GM21390 (cell line): ENCODE measurements around the gene USP6NL.

Experiments used
- ATAC-seq: cut with Tn5 transposase; IDR thresholded peaks from one replicate; pipeline ENCODE4 v1.9.1; 2021; ENCODE audit not compliant: unreplicated experiment

Gene USP6NL

DNA sequence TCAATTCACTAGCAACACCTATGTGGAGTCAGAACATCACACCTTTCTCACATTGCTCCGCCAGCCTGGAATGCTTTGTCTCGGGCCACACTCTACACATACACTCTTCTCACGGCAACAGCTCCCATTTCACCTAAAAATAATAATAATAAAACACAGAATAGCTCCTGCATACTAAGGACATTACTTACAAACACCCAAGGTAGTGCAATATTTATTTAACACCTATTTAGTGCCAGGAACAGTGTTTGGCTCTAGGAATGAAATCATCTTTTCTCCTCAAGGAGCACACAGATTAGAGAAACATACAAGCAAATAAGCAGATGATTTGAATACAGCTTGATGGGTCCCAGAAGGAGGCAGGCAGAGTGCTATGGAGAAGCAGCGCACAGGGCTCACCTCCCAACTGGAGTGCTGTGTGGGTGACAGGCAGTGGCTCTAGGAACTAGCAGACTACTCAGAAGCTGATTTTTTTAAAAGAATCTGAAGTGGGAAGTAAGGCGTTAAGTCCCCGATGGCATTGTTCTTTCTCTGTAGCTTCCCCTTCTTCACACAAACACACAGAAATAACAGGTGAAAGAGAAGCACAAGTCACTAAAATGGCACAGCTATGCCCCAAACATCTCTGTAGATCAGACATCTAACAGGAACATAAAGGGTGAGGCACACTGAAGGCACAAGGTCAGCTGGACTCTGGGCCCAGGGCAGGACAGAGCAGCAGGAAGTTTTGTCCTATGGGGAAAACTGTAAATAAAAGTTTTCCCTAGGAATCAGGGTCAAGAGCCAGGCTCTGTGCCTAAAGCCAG lies 16.7 kb downstream of the USP6NL start:
- peak; percentile 22 for ATAC-seq

- no peak for ATAC-seq
Measured at GRCh38 chr10:11593612-11594011, 17.8 kb downstream of the USP6NL start.

GRCh38 chr10:11589738-11590137 lies 21.7 kb downstream of the USP6NL start:
- no peak for ATAC-seq

- ATAC-seq: no peak
Measured at GRCh38 chr10:11588873-11589574, 22.4 kb downstream of the USP6NL start.

GRCh38 chr10:11587722-11588259 lies 23.7 kb downstream of the USP6NL start:
- no peak for ATAC-seq

GRCh38 chr10:11586170-11586569 lies 25.3 kb downstream of the USP6NL start:
- no peak for ATAC-seq

- ATAC-seq: no peak
Measured at GRCh38 chr10:11581213-11581612, 30.2 kb downstream of the USP6NL start.

DNA sequence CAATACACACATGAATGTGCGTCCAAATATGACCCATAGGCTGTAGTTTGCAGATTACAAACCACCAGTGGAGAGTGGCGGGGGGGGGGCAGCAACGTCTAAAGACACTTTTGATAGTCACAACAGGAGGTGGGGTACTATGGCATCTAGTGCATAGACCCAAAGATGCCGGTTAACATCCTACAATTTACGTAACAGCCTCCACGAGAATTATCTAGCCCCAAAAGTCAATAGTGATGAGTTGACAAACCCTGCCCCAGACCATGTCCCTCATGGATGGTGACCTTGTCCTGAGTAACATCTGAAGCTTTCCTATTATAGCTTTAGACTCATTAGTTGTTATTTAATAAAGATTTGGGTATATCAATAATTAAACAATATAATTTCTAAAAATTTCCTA lies 31.6 kb downstream of the USP6NL start:
- no peak for ATAC-seq

DNA sequence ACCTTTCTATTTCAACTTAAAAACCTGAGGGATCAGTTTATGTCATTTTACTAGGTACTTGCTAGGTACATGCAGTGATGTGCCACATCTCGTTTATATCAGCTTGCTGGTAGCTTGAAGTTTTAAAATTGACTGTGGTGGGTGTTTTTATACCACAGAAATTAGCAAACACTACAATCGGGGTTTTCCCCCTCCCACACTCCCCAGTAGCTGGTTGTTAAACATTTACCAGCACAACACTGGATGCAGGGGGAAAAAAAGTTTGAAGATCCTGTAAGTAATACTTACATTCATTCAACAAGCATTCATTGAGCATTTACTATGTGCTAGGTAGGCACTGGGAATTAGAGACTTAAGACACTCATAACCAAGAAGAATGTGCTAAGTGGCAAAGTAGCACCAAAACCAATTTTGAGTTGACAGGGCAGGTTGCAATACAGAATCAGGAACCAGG lies 32.6 kb downstream of the USP6NL start:
- ATAC-seq: peak; percentile 41

DNA sequence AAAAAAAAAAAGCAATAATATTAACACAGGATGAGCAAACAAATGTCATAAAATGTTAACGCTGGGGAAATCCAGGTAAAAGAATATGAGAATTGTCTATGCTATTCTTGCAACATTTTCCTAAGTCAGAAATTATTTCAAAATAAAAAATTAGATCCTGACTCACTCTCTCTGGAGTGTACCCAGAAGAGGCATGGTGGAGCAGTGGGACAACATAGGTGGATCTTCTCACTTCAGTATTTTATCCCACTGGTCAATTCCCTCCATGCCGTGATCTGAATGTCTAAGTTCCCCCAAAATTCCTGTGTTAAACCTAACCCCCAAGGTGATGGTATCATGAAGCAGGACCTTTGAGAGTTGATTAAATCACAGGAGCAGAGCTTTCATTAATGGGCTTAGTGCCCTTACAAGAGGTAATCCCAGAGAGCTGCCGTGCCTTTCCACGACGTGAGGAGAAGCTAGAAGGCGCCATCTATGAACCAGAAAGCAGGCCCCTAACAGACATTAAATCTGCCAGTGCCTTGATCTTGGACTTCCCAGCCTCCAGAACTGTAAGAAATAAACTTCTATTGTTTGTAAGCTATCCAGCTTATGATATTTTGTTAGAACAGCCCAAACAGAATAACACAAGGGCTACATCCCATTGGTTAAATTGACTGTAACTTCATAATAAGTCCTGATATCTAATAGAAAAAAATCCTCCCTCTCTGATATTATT lies 35.2 kb downstream of the USP6NL start:
- no peak for ATAC-seq

DNA sequence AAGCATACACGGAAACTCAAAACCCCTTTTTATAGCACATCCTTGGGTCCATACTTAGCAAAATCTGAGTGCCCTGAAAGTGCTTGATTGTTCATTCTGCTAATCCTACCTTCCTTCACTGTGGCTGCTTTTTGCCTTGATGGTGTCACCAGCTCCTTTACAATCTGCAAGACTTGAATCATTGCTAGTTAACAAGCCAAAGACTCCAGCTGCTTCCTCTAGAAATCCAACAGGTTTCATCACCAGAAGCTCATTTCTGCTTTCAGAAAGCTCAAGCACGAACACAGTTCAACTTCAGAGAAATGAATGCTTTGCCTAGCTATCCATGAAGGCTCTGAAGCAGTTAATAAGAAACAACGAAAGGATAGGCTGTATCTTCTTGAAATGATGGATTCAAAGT lies 38.0 kb downstream of the USP6NL start:
- no peak for ATAC-seq

GRCh38 chr10:11570751-11571150 lies 40.7 kb downstream of the USP6NL start:
- no peak for ATAC-seq

GRCh38 chr10:11569471-11569870 lies 42.0 kb downstream of the USP6NL start:
- no peak for ATAC-seq

GRCh38 chr10:11568578-11568977 lies 42.9 kb downstream of the USP6NL start:
- ATAC-seq: no peak

DNA sequence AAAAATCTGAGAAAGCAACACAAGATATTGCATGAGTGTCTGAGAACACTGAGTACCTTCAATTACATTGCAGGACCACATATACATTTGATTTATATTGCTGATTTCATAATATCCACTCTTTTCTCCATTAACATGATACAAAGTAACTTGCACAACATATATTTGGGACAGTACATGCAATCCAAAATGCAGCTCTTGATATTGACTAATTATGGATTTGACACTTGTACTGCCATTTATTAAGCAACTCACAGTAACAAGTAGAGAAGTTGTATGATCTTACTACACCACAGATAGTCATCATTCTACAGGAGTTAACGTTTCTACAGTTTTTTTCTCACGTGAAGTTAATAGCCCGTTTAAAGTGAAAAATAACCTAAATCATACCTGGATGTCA lies 46.7 kb downstream of the USP6NL start:
- no peak for ATAC-seq

DNA sequence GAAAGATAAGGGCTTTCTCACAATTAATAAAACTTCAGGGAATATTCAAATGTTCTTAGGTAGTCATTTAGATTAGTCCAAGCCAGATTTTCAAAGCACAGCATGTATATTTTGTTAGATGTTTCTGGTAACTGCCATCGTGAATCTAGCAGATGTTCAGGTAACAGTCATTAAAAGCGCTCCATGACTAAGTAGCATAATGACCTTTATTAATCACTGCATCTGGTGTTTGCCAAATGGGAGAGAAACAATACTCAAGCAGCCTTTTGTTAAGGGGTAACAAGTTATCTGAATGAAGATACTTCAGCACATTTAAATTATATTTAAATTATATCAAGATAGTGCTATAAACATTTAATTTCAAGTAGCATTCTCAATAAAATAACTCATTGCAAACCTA lies 47.5 kb downstream of the USP6NL start:
- ATAC-seq: no peak

- ATAC-seq: no peak
Measured at GRCh38 chr10:11562888-11563287, 48.6 kb downstream of the USP6NL start.

GRCh38 chr10:11560076-11560709 lies 51.3 kb downstream of the USP6NL start:
- ATAC-seq: peak; percentile 82

GRCh38 chr10:11557967-11558366 lies 53.5 kb downstream of the USP6NL start:
- no peak for ATAC-seq

GRCh38 chr10:11557513-11557912 lies 53.9 kb downstream of the USP6NL start:
- no peak for ATAC-seq

GRCh38 chr10:11555556-11555955 lies 55.9 kb downstream of the USP6NL start:
- ATAC-seq: no peak
